Measurements from ENCODE around the gene RXRB. TPM values are rescaled to one million over a fixed set of nuclear protein-coding genes. Genes with fewer than 3 reads are reported as not detected.

RXRB gene
- total and polyA plus RNA-seq, 2 of the 13 experiments (the other 11 are each of a cell fraction or from before 2014, with no cell fraction given) = 26.7 to 55.7 TPM

DNA sequence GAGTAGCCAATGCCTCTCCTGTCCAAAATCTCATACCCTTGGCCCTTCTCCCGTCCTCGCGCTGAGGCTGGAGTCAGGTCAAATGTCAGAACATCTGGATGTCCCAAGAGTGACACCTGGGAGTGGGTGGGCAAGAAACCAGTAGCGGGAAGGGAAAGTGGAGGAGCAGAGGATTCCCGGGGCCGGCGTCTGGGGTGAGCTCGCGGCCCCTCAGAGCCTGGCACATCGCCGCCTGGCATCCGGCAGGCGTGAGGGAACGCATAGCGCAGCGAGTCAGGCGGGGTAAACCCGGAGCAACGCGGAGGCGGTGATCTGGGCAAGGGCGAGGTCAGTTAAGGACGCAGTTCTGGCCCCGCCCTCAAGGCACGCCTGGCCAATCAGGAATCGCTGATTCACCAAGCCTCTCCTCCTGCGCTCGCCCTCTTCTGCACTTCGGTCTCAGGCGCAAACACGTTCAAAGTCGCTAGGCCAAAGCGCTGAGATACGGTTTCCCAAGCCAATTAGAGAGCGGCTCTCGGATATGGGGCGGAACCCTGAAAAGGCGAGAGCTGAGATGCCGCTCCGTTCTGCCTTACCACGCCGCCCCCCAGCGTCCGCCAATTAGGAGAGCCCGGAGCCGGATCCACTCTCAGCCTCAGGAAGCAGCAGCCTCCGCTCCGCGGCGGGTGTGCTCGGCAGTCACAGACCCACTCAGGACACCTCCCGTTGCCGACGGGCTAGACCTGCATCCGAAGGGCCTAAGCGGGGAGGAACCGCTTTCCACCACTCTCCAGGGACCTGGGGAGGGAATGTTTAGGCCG is 48.7 kb upstream of the RXRB start (continued):
- TF ChIP-seq IKZF4 (CRISPR knock-in tag; IDR thresholded peaks at IDR 0.05; ENCODE audit: borderline replicate concordance, low read depth, not compliant biosample characterization) (no peak), NBN (conservative IDR thresholded peaks at IDR 0.05) (no peak), ZNF572 (CRISPR knock-in tag; IDR thresholded peaks at IDR 0.05) (peak; percentile 97; the same call in 1 of the 2 replicates), HOXD1 (CRISPR knock-in tag; IDR thresholded peaks at IDR 0.05) (peak; percentile 69), CBX5 (CRISPR knock-in tag; IDR thresholded peaks at IDR 0.05; ENCODE audit: borderline replicate concordance) (no peak; the same call in 1 of the 2 replicates), ZSCAN20 (CRISPR knock-in tag; IDR thresholded peaks at IDR 0.05; ENCODE audit: borderline replicate concordance) (peak; percentile 71; the same call in 1 of the 2 replicates), TOPORS (CRISPR knock-in tag; IDR thresholded peaks at IDR 0.05) (peak; percentile 91), RXRA (CRISPR knock-in tag; IDR thresholded peaks at IDR 0.05) (peak; percentile 100), AGO2 (optimal IDR thresholded peaks at IDR 0.05; ENCODE audit: low read depth, low read length) (peak; percentile 97), TSC22D2 (CRISPR knock-in tag; IDR thresholded peaks at IDR 0.05; ENCODE audit: borderline replicate concordance) (0 out of 2 replicates have a peak, but pooled peaks have one; percentile 21), NONO (IDR thresholded peaks at IDR 0.05) (no peak), NONO (CRISPR knock-in tag; conservative IDR thresholded peaks at IDR 0.05) (peak; percentile 97), ZKSCAN1 (IDR thresholded peaks at IDR 0.05; ENCODE audit: low read length) (no peak), CEBPB (IDR thresholded peaks at IDR 0.05; ENCODE audit: borderline replicate concordance, low read depth, low read length) (no peak), ARNT2 (CRISPR knock-in tag; IDR thresholded peaks at IDR 0.05; ENCODE audit: low read depth) (peak; percentile 84; the same call in 1 of the 2 replicates), ZBTB7A (CRISPR knock-in tag; IDR thresholded peaks at IDR 0.05) (no peak), SP140L (CRISPR knock-in tag; IDR thresholded peaks at IDR 0.05; ENCODE audit: borderline replicate concordance) (no peak)
- TF ChIP-seq, protein P1, sequence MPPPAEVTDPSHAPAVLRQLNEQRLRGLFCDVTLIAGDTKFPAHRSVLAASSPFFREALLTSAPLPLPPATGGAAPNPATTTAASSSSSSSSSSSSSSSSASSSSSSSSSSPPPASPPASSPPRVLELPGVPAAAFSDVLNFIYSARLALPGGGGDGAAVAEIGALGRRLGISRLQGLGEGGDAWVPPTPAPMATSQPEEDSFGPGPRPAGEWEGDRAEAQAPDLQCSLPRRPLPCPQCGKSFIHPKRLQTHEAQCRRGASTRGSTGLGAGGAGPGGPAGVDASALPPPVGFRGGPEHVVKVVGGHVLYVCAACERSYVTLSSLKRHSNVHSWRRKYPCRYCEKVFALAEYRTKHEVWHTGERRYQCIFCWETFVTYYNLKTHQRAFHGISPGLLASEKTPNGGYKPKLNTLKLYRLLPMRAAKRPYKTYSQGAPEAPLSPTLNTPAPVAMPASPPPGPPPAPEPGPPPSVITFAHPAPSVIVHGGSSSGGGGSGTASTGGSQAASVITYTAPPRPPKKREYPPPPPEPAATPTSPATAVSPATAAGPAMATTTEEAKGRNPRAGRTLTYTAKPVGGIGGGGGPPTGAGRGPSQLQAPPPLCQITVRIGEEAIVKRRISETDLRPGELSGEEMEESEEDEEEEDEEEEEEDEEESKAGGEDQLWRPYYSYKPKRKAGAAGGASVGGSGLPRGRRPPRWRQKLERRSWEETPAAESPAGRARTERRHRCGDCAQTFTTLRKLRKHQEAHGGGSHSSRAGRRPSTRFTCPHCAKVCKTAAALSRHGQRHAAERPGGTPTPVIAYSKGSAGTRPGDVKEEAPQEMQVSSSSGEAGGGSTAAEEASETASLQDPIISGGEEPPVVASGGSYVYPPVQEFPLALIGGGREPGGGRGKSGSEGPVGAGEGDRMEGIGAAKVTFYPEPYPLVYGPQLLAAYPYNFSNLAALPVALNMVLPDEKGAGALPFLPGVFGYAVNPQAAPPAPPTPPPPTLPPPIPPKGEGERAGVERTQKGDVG (CRISPR knock-in tag; IDR thresholded peaks at IDR 0.05; ENCODE audit: borderline replicate concordance) = no peak
- TF ChIP-seq, protein P2, sequence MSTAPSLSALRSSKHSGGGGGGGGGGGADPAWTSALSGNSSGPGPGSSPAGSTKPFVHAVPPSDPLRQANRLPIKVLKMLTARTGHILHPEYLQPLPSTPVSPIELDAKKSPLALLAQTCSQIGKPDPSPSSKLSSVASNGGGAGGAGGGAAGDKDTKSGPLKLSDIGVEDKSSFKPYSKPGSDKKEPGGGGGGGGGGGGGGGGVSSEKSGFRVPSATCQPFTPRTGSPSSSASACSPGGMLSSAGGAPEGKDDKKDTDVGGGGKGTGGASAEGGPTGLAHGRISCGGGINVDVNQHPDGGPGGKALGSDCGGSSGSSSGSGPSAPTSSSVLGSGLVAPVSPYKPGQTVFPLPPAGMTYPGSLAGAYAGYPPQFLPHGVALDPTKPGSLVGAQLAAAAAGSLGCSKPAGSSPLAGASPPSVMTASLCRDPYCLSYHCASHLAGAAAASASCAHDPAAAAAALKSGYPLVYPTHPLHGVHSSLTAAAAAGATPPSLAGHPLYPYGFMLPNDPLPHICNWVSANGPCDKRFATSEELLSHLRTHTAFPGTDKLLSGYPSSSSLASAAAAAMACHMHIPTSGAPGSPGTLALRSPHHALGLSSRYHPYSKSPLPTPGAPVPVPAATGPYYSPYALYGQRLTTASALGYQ (CRISPR knock-in tag; IDR thresholded peaks at IDR 0.05) = no peak
- TF ChIP-seq, protein P3, sequence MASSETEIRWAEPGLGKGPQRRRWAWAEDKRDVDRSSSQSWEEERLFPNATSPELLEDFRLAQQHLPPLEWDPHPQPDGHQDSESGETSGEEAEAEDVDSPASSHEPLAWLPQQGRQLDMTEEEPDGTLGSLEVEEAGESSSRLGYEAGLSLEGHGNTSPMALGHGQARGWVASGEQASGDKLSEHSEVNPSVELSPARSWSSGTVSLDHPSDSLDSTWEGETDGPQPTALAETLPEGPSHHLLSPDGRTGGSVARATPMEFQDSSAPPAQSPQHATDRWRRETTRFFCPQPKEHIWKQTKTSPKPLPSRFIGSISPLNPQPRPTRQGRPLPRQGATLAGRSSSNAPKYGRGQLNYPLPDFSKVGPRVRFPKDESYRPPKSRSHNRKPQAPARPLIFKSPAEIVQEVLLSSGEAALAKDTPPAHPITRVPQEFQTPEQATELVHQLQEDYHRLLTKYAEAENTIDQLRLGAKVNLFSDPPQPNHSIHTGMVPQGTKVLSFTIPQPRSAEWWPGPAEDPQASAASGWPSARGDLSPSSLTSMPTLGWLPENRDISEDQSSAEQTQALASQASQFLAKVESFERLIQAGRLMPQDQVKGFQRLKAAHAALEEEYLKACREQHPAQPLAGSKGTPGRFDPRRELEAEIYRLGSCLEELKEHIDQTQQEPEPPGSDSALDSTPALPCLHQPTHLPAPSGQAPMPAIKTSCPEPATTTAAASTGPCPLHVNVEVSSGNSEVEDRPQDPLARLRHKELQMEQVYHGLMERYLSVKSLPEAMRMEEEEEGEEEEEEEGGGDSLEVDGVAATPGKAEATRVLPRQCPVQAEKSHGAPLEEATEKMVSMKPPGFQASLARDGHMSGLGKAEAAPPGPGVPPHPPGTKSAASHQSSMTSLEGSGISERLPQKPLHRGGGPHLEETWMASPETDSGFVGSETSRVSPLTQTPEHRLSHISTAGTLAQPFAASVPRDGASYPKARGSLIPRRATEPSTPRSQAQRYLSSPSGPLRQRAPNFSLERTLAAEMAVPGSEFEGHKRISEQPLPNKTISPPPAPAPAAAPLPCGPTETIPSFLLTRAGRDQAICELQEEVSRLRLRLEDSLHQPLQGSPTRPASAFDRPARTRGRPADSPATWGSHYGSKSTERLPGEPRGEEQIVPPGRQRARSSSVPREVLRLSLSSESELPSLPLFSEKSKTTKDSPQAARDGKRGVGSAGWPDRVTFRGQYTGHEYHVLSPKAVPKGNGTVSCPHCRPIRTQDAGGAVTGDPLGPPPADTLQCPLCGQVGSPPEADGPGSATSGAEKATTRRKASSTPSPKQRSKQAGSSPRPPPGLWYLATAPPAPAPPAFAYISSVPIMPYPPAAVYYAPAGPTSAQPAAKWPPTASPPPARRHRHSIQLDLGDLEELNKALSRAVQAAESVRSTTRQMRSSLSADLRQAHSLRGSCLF (CRISPR knock-in tag; IDR thresholded peaks at IDR 0.05; ENCODE audit: borderline replicate concordance) = 0 out of 2 replicates have a peak, but pooled peaks have one; percentile 62
